Gastrocnemius medialis (tissue), 4 donors: Measurements from ENCODE around the gene KDM6A.

Experiments
- POLR2A ChIP-seq, 2 donors: fragments of 450-650 bp; IDR thresholded peaks; one replicate each; pipeline ENCODE4 v1.6.1; 2017; ENCODE audit warnings: antibody characterized with exemption in 2 of 2, mild to moderate bottlenecking in 2 of 2, moderate library complexity in 2 of 2
- TF ChIP-seq, protein P1 (sequence below), 5 experiments: fragments of 450-650 bp in 3 of 5; fragments of 200-600 bp in 2 of 5; sonication (generic) in 2 of 5; IDR thresholded peaks in 4 of 5; conservative IDR thresholded peaks in 1 of 5; 1 replicate in 4 of 5; 2 replicates in 1 of 5; pipeline ENCODE4 v1.5.1; 2016 to 2019; ENCODE audit warnings: antibody characterized with exemption in 5 of 5, mild to moderate bottlenecking in 3 of 5, moderate library complexity in 3 of 5

- TF ChIP-seq, protein P1, sequence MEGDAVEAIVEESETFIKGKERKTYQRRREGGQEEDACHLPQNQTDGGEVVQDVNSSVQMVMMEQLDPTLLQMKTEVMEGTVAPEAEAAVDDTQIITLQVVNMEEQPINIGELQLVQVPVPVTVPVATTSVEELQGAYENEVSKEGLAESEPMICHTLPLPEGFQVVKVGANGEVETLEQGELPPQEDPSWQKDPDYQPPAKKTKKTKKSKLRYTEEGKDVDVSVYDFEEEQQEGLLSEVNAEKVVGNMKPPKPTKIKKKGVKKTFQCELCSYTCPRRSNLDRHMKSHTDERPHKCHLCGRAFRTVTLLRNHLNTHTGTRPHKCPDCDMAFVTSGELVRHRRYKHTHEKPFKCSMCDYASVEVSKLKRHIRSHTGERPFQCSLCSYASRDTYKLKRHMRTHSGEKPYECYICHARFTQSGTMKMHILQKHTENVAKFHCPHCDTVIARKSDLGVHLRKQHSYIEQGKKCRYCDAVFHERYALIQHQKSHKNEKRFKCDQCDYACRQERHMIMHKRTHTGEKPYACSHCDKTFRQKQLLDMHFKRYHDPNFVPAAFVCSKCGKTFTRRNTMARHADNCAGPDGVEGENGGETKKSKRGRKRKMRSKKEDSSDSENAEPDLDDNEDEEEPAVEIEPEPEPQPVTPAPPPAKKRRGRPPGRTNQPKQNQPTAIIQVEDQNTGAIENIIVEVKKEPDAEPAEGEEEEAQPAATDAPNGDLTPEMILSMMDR (IDR thresholded peaks at IDR 0.05 in 4 of 5, conservative IDR thresholded peaks at IDR 0.05 in 1 of 5) = no peak
- TF ChIP-seq POLR2A (IDR thresholded peaks at IDR 0.05) = no peak
Observed at GRCh38 chrX:44884944-44885343, 12.0 kb downstream of the KDM6A start.
